Vagina (tissue), 2 donors: Measurements from ENCODE around the gene ADGRL3.

Experiments used
- CTCF ChIP-seq, 3 experiments: fragments of 450-650 bp in 2 of 3; fragments of 200-600 bp in 1 of 3; sonication (generic) in 1 of 3; IDR thresholded peaks; one replicate each; pipeline ENCODE4 v1.5.1; 2017 to 2019; ENCODE audit warnings: antibody characterized with exemption in 3 of 3, mild to moderate bottlenecking in 2 of 3, moderate library complexity in 2 of 3
- POLR2A ChIP-seq, 2 donors: fragments of 450-650 bp; IDR thresholded peaks; one replicate each; pipeline ENCODE4 v1.6.1; 2017; ENCODE audit warnings: antibody characterized with exemption in 2 of 2, mild to moderate bottlenecking in 2 of 2, moderate library complexity in 2 of 2
- POLR2AphosphoS5 ChIP-seq, 2 donors: sonication (generic); formaldehyde crosslinking; IDR thresholded peaks; one replicate each; pipeline ENCODE4 v1.9.0; 2017; ENCODE audit warnings: antibody characterized with exemption in 2 of 2, mild to moderate bottlenecking in 2 of 2, low read depth in 1 of 2; ENCODE audit not compliant: insufficient read depth in 1 of 2

- TF ChIP-seq CTCF (IDR thresholded peaks at IDR 0.05) (no peak), POLR2A (IDR thresholded peaks at IDR 0.05) (no peak), POLR2AphosphoS5 (IDR thresholded peaks at IDR 0.05; ENCODE audit: insufficient read depth in 1 of 2, low read depth in 1 of 2) (no peak)
These were observed 461.8 kb downstream of the ADGRL3 start for GRCh38 chr4:61661960-61662359.
